PC-9 (cell line): Measurements from ENCODE around the gene ACYP2.

ENCODE experiments used
- EZH2 ChIP-seq: fragments of 200-600 bp; sonication (generic); IDR thresholded peaks from 2 replicates; pipeline ENCODE4 v1.8.0; 2017; ENCODE audit warnings: antibody characterized with exemption, low read depth
- TF ChIP-seq, protein P1 (sequence below): fragments of 200-600 bp; sonication (generic); conservative IDR thresholded peaks from 2 replicates; pipeline ENCODE4 v1.6.1; 2017; ENCODE audit warnings: mixed run types, antibody characterized with exemption, mild to moderate bottlenecking, moderate library complexity

DNA sequence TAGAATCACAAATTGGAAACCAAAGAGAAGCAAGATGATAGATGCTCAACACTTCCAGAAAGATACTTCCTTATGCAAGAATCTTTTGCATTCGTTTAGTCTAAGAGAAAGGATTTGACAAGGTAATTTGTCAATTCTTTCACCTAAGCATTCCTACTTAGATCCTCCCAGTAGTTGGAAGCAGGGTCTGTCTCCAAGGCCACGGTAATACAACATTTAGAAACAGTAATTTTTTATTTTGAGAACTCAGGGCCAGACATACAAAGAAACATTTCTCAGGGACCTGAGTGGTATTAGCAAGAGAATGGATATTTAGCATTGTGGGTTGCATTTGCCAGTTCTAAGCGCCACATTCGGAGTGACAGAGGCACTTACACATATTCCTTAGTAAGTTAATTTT lies 68.6 kb downstream of the ACYP2 start:
- TF ChIP-seq, protein P1, sequence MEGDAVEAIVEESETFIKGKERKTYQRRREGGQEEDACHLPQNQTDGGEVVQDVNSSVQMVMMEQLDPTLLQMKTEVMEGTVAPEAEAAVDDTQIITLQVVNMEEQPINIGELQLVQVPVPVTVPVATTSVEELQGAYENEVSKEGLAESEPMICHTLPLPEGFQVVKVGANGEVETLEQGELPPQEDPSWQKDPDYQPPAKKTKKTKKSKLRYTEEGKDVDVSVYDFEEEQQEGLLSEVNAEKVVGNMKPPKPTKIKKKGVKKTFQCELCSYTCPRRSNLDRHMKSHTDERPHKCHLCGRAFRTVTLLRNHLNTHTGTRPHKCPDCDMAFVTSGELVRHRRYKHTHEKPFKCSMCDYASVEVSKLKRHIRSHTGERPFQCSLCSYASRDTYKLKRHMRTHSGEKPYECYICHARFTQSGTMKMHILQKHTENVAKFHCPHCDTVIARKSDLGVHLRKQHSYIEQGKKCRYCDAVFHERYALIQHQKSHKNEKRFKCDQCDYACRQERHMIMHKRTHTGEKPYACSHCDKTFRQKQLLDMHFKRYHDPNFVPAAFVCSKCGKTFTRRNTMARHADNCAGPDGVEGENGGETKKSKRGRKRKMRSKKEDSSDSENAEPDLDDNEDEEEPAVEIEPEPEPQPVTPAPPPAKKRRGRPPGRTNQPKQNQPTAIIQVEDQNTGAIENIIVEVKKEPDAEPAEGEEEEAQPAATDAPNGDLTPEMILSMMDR, result no peak
- TF ChIP-seq EZH2, result no peak
